Occipital lobe (tissue), 2 donors: Measurements from ENCODE around the gene TK2. TPM values are rescaled to one million over a fixed set of nuclear protein-coding genes. Genes with fewer than 3 reads are reported as not detected.
"Not testable (repeated sequence)": the region's sequence is repeated elsewhere in the genome, so short reads cannot be mapped to it uniquely, and the experiment has no call there.

Experiments
- DNase-seq: peaks from one replicate; lab custom pipeline; 2025; lab: John Stamatoyannopoulos, UW
- total RNA-seq: library from RNA; depleted of rRNA; stranded (reverse); fragments of >200 nt; gene quantifications from one replicate; pipeline ENCODE4 v1.2.3, GENCODE V29; 2014

The TK2 gene
- total RNA-seq, 1 donor from 2014 or later = 26.4 TPM

DNA sequence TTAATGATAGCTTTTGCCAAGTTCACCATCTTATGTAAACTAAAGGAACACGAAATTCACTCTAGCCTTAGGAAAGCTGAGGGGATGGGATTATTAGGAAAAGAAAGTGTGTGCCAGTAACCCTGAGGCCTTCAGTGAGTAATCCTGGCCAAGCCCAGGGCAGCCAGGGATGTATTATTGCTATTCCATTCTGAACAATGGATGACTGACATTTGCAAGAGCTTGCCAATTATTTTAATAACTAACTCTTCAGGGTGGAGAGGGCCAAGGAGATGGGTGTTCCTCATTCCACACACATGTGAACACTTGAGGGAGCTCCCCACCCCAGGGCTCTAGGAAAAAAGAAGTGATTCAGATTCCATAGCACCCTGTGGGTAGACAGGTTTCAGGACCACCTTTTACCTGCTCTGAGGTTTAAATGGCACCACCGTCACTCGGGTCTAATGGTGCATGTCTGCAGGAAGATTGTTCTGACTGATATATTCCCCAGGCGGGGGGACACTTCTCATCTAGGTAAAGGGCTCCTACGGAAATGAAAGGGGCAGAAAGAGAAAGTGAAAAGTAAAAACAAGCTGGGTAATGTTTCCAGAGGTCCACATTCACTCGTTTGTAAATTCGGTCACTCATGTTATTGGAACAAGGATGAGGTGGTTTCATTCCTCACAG lies 41.5 kb downstream of the TK2 start:
- DNase-seq = no peak

DNA sequence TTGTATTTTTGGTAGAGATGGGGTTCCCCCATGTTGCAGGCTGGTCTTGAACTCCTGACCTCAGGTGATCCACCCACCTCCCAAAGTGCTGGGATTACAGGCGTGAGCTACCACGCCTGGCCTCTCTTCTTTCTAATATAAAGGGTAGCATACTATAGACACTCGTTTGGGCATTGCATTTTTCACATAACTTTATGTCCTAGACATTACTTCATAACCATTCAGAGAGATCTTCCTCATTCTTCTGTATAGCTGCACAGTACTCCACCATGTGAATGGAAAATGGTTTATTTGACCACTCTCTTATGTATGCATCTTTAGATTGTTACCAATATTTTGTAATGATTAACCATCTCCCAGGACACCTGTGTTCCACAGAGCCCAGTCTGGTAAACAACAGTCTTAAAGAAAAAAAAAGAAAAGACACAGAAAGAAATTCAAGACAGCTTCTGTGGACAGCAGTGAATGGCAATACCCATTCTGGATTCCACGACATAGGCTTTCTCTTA lies 42.1 kb downstream of the TK2 start:
- no peak for DNase-seq

DNA sequence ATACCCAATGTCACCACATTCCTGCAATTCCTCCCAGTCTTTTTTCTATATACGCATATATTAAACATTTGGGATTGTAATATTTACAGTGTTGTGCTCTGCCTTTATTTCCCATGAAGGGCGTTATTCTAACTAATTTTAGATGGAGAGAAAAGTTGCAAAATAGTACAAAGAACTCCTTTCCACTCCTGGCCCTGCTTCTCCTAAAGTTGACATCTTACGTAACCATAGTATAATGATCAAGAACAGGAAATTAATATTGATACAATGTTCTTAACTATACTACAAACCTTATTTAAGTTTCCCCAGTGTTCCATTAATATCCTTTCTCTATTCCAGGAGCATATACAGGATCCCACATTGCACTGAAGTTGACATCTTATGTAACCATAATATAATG lies 46.3 kb downstream of the TK2 start:
- DNase-seq = no peak

DNA sequence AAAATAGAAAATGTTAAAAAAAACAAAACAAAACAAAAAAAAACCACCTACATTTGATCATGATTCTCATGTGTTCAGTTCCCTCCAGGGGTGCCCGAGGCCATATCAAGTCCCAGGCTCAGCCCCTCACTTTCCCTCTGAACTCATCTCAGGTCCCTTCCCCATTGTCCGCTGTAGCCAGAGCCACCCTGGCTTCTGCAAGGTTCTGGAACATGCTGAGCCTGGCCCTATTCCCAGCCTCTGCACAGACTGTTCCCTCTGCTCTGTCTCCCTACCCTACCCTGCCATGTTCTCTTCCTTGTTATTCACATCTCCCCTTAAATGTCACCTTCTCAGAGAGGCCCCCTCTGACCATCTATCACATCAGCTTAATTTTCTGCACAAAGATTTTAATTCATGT lies 46.9 kb downstream of the TK2 start:
- peak; percentile 19 for DNase-seq

DNA sequence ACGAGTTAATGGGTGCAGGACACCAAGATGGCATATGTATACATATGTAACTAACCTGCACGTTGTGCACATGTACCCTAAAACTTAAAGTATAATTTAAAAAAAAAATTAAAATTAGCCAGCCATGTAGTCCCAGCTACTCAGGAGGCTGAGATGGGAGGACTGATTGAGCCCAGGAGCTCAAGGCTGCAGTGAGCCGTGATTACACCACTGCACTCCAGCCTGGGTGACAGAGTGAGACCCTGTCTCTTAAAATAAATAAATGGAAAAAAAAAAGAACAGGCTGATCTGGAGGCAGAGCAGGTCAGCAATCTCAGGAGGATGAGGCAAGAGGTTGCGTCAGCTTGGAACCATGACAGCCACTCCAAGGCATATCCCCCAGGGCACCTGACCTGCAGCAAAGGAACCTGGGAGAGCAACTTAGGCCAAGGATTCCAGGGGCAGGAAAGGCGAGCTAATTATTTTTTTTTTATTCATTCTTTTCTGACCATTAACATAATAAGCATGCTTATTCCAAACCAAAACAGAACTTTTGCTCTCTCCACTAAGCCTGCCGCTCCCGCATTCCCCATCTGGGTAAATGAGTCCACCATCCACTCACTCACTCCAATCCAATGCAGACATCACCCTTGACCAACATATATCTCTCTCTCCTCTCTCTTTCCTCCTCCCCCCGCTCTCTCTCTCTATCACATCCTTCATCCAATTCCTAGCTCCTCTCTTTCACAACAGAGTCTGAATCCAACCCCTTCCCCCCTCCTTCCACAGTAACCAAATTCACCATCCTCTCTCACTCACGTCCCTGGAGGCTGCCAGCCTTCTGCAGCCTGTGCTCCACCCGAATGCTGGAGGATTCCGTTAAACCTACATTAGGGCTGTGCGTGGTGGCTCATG lies 47.7 kb downstream of the TK2 start:
- DNase-seq = no peak

DNA sequence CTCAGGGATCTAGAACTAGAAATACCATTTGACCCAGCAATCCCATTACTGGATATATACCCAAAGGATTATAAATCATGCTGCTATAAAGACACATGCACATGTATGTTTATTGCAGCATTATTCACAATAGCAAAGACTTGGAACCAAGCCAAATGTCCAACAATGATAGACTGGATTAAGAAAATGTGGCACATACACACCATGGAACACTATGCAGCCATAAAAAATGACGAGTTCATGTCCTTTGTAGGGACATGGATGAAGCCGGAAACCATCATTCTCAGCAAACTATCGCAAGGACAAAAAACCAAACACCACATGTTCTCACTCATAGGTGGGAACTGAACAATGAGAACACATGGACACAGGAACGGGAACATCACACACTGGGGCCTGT lies 48.4 kb downstream of the TK2 start:
- not testable (repeated sequence) for DNase-seq

DNA sequence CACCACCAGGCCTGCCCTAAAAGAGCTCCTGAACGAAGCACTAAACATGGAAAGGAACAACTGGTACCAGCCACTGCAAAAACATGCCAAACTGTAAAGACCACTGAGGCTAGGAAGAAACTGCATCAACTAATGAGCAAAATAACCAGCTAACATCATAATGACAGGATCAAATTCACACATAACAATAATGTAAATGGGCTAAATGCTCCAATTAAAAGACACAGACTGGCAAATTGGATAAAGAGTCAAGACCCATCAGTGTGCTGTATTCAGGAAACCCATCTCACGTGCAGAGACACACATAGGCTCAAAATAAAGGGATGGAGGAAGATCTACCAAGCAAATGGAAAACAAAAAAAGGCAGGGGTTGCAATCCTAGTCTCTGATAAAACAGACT lies 52.0 kb downstream of the TK2 start:
- not testable (repeated sequence) for DNase-seq

DNA sequence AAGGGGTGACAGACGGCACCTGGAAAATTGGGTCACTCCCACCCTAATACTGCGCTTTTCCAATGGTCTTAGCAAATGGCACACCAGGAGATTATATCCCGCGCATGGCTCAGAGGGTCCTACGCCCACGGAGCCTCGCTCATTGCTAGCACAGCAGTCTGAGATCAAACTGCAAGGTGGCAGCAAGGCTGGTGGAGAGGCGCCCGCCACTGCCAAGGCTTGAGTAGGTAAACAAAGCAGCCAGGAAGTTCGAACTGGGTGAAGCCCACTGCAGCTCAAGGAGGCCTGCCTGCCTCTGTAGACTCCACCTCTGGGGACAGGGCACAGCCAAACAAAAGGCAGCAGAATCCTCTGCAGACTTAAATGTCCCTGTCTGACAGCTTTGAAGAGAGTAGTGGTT lies 53.7 kb downstream of the TK2 start:
- not testable (repeated sequence) for DNase-seq

DNA sequence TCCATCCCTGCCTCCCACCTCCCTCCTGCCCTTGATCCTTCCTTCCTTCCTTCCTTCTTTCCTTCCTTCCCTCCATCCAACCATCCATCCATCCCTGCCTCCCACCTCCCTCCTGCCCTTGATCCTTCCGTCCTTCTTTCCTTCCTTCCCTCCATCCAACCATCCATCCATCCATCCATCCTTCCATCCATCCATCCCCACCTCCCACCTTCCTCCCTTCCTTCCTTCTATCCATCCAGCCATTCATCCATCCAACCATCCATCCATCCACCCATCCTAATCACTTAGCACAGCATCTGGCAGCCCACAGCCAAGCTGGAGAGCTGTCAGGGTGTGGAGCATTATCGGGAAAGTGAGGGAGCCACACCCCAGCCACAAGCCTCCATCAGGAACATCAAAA lies 54.5 kb downstream of the TK2 start:
- no peak for DNase-seq

DNA sequence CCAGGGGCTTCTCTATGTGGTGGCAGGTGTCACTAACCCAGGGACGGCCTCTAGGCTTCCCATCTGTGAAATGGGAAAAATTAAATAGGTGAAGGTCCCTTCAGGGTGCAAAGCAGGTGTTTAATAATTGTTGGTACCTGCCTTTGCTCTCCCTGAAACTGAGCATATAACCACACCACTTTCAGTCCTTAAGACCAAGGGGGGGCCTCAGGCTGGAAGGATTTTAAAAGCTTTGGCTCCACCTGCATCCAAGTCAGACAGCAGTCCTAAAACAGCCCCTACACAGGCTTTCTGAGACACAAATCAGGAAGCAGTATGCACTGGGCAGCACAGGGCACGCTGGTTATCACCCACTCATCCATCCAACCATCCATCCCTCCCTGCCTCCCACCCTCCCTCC lies 55.0 kb downstream of the TK2 start:
- DNase-seq = no peak

DNA sequence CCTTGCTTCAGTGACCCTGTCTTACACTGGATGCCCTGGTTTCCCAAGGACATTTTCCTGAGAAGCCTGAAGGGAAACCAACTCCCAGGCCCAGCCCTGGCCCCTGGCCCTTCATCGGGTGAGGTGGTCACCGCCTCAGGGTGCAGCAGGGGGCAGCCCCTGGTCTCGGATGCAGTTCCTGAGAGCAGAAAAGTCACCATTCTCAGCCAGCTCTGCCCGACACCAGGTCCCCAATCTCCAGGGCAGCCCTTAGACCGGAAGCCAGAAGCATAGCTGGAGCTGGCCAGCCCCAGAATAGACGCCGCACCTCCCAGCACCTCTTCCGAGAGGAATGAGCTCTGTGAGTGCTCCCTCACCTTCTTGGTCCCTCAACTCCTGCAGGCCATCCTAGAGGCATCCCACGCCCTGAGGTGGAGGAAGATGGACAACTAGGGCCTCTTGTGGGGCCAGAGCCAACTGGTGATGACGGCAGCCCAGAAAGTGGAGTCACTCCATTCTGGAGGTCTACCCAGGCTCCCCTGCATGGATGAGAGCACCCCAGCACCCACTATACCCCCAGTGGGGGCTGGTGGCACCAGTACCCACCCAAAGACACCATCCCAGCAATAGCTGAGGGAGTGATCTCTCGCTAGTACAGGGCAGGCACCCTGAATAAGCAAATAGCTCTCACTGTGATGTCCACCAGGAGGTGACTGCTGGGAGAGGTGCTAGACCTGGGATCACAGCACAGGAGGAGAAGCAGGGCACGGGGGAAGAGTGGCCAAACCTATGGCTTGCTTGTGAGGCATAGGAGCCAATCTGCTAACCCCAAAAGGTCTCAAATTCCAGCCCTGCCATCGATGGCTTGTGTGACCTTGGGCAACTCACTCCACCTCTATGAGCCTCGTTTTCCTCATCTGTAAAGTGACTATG lies 56.2 kb downstream of the TK2 start:
- DNase-seq = no peak

DNA sequence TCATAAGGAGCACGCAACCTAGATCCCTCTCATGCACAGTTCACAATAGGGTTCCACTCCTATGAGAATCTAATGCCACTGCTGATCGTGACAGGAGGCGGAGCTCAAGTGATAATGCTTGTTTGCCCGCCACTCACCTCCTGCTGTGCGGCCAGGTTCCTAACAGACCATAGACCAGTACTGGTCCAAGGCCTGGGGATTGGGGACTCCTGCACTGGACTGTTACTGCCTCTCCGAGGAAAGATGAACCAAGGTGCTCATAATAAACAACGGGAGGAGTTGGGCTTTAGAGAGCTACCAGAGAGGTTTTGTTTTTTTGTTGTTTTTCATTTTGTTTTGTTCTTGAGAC lies 58.2 kb downstream of the TK2 start:
- DNase-seq = no peak

DNA sequence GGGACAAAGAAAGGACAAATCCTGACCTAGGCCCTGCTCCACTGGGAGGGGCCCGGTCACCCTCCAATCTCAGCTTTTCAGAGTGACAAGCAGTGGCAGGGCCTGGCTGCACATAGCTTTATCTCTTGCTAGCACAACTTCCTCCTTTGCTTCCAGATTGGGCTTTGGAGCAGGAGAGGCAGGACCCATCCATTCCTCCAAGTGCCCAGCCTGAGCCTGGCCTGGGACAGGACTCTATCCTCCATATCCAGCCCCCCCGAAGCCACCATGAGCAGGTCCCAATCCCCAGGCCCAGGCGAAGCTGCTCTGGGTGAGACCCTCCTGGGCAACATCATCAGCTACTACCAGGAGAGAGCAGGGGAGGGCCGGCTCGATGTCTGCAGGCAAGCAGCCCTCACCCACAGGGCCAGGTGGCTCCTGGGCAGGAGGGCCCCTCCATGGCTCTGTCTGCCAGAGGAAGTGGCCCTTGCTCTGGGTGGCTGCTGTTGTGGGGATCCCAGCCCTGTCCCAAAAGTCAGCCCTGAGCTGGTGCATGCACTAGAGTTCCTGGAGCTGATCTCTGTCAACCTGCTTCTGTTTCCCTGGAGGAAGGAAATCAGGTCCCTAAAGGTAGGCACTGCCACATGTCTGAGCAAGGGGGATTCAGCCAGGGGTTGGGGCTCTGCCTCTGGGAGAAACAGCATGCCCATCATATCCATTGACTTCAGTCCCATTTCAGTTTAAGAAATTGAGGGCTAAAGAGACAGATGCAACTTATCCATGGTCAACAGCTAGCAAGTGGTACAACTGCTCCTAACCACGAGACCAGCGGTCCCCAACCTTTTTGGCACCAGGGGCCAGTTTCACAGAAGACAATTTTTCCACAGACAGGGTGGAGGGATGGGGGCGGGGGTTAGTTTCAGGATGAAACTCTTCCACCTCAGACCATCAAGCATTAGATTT lies 58.9 kb downstream of the TK2 start:
- no peak for DNase-seq

DNA sequence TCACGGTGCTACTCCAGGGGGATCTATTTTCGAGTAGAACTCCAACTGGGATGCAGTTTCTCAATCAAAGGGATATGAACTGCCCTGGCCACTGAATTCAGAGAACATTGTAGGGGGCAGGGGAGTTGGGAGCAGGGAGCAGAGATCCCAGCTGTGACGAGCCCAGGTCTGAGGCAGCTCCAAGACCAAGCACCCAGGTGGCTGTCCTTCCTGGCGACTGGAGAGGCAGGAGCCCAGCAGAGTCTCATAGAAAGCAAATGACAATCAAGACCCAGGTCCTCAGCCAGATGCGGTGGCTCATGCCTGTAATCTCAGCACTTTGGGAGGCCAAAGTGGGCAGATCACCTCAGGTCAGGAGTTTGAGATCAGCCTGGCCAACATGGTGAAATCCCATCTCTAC lies 60.1 kb downstream of the TK2 start:
- DNase-seq = no peak

DNA sequence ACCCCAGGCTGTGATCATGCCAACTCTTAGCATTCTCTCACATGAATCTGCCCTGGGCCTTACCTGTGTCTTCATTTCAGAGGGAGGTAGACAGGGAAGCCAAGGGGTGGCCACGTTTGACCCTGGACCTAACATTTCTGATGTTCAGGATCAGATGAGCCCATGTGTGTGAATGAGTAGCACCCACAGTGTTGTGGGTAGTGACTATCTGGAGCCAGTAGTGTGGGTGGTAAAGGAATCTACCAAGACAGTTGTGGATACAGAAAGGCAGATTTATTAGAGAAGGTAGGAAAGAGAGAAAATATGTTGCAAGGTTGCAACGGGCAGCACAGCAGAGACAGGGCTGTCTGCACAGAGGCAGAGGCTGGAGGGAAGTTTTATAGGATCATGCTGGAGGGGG lies 60.5 kb downstream of the TK2 start:
- DNase-seq = no peak

DNA sequence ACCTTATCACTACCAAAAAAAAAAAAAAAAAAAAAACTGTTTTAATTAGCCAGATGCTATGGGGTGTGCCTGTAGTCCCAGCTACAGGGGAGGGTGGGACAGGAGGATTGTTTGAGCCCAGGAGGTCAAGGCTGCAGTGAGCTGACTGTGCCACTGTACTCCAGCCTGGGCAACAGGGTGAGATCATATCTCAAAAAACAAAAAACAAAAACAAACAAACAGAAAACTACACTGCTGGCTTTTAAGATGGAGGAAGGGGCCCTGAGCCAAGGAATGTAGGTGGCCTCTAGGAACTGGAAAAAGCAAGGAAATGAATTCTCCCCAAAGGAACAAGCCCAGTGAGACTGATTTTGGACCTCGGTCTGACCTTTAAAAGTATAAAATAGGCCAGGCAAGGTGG lies 61.4 kb downstream of the TK2 start:
- DNase-seq = no peak

DNA sequence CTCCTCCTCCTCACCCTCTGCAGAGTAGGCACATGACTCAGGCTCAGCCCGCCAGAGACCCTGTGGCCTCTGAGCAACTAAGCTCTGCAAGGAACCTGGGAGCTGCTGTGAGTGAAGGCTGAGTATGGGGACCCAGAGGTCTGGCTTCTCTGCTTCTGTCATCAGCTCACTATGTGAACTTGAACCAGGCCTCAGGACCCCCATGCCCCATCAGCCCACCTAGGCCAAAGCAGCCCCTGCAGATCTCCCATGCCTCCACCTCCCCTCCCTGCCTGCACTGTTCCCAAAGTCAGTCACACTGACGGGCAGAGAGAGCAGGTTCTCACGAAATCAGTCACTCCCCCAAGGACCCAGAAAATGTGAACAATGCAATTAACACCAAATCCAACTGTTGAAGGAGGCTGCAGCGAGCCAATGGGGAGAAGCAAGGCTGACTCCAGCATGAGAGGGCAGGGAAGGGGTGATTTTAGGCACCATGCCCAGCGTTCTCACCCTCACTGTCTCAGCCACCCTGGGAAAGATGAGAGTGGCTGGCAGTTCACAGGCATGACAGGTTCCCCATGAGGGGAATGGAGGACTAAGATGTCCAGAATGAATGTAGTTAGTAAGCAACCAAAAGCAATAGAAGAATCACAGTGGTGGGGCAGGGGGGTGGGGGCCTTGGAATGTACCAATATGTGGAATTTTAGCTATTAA lies 62.2 kb downstream of the TK2 start:
- DNase-seq = no peak

DNA sequence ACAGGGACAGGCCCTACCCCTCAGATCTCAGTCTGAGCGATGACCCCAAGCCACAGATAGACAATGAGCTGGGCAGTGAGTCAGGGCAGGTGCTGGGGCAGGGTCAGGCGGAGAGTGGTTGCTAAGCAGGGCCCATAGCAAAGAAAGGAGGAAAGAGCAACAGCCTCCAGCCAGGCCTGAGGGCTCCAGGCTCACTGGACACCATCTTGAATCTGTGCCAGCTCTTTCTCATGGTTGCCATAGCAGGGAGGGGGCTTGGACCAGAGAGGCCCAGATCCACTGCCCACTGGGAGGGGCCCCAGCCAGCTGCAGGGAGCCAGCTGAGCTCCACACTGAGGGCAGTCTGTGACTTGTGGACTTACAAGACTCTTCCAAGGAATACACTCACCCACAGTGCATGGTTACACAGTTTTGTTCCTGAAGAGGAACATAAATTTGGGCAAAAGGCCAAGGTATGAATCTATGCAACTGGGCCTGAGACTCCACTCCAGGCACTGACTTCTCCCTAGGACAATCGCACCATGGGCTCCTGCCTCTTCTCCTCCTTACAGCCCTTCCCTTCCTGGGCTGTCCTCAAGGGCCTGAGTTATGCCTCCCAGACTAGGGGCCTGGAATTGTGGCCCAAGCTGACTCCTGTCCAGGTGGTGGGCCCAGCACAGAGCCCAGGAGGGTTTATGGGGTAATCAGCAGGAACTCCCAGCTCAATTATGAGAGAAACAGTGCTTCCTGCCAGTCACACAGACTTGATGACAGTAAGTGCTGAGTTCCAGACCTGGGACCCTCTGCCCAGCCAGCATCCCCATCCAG lies 62.9 kb downstream of the TK2 start:
- peak; percentile 16 for DNase-seq

DNA sequence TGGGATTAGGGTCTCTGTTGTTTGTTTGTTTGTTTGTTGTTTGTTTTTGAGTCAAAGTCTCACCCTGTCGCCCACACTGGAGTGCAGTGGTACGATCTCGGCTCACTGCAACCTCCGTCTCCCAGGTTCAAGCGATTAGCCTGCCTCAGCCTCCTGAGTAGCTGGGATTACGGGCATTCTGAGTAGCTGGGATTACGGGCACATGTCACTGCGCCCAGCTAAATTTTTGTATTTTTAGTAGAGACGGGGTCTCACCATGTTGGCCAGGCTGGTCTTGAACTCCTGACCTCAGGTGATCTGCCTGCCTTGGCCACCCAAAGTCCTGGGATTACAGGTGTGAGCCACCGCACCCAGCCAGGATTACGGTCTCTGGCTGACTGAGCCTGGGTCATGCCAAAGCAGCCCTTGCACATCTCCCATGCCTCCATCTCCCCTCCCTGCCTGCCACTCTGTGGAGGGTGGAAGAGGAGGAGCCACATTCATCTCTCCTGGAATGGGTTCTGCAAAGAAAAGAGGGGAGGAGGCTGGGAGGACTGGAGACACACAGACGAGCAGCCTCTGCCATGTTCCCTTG lies 63.6 kb downstream of the TK2 start:
- no peak for DNase-seq
